GM13977 (cell line): ENCODE measurements around the gene TNFRSF12A.
"Not testable (repeated sequence)": the region's sequence is repeated elsewhere in the genome, so short reads cannot be mapped to it uniquely, and the experiment has no call there.

Source experiments
- DNase-seq: peaks from one replicate; pipeline ENCODE4 v3.0.0; 2012; ENCODE audit warnings: low spot score
- in situ Hi-C: fragments of 300-500 bp; cut with MboI; formaldehyde crosslinking; loops from one replicate; pipeline ENCODE4 v1.12.0; 2022; ENCODE audit warnings: low sequenced_read_pairs, low pct_unique_long_range_greater_than_20kb, mixed read lengths, inconsistent platforms; ENCODE audit not compliant: unreplicated experiment
- TF ChIP-seq, protein P1 (sequence below): IDR thresholded peaks from 2 replicates; pipeline ENCODE4 v1.5.1; 2012; ENCODE audit warnings: mild to moderate bottlenecking, control low read depth; ENCODE audit not compliant: insufficient read depth; ENCODE audit errors: extremely low read depth, missing control alignments

Gene TNFRSF12A

DNA sequence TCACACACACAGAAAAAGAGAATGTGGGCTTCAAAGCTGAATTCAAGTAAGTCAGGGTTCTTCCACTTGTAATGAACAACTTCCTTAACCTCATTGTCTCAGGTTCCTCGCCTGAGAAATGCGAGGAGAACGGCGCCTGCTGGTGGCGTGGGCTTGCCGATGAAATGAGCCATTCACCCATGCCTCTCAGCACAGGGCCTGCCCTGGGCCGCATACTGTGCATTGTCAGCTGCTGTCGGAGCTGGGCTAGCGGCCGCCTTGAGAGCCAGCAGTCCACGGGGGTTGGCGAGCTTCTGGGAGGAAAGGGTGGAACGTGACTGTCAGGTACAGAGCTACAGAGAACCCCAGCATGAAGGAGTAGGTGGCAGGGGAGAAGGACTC, 33.2 kb downstream of the TNFRSF12A start:
- in situ Hi-C loops = not testable (repeated sequence)
- TF ChIP-seq, protein P1, sequence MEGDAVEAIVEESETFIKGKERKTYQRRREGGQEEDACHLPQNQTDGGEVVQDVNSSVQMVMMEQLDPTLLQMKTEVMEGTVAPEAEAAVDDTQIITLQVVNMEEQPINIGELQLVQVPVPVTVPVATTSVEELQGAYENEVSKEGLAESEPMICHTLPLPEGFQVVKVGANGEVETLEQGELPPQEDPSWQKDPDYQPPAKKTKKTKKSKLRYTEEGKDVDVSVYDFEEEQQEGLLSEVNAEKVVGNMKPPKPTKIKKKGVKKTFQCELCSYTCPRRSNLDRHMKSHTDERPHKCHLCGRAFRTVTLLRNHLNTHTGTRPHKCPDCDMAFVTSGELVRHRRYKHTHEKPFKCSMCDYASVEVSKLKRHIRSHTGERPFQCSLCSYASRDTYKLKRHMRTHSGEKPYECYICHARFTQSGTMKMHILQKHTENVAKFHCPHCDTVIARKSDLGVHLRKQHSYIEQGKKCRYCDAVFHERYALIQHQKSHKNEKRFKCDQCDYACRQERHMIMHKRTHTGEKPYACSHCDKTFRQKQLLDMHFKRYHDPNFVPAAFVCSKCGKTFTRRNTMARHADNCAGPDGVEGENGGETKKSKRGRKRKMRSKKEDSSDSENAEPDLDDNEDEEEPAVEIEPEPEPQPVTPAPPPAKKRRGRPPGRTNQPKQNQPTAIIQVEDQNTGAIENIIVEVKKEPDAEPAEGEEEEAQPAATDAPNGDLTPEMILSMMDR = peak; percentile 11

DNA sequence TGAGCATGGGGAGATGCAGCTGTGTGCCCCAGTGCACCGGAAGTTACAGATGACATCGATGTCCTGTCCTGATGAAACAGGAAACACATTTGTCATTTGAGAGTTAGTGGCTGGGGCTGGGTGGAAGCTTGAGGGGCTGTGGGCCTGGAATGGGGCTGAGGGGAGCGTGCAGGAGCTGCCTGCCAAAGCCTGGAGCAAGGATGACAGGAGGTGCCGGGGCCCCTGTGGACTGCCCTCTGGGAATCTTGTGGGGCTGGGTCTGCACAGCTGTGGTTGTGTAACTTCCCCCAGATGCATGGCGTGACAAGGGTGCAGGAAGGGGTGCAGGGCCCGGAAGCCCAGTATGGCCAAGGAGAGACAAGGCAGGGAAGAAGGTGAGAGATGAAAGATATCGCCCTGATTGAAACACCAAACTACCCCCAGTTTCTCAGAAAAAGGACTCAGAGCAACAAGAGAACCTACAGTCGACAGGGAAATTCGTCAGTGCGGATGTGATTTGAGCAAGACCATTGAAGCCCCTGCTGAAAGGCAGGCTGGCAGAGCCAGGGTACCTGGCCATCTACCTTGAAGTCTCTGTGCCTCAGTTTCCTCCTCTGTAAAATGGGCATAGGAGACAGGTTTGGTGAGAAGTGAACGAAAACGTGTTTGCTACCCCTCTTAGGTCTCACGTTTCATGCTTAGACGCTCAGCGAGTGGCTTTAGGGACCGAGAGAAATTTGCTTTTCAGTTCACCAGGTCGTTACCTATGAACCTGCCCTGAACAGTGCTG, 35.0 kb downstream of the TNFRSF12A start:
- TF ChIP-seq, protein P1 = no peak
- DNase-seq = peak; percentile 34
- in situ Hi-C loops = no loop called here

More for the DNA sequence above, 33.2 kb downstream of the TNFRSF12A start:
- not testable (repeated sequence) for DNase-seq

DNA sequence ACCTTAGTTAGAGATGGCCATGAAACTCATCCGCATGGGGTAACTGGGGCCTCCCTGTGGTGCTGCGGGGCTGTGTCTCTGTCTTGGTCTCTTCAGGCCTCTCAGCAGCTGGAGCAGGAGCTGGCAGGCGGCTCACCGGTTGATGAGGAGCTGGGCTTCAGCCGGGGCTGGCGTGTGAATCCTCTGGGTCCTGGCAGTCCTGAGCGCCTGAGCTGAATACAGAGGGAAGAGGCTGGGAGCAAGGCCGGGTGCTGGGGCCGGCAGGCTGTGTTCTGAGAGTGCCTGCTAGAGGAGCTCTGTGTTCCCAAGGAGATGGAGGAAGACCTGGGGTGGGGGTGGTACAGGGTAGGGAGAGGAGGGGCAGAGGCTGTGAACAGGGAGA, 35.6 kb downstream of the TNFRSF12A start:
- in situ Hi-C loops, DNase-seq: not testable (repeated sequence)

DNA sequence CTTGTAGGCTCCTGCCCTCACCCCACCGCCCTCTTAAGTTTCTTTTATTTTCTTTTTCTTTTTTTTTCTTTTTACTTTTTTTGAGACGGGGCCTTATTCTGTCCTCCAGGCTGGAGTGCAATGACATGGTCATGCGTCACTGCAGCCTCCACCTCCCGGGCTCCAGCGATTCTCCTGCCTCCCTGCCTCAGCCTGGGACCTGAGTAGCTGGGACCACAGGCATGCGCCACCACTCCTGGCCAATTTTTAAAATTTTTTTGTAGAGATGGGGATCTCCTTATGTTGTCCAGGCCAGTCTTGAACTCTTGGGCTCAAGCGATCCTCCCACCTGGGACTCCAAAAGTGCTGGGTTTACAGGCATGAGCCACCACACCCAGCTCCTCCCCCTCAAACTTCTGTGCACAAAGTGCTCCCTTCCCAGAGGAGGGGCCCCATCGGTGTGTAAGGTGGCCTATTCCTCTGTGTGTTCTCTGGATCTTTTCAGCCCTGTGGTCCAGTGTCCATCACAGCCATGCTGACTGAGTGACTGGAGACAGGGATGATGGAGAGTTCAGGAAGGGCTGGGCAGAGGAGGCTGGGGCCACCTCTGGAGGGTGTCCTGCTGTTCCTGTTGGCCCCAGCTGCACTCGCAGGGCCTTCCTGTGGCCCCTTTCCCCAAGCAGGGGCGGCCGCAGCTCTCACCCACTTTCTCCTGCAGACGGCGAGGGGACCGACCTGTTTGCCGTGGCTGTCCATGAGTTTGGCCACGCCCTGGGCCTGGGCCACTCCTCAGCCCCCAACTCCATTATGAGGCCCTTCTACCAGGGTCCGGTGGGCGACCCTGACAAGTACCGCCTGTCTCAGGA, 36.4 kb downstream of the TNFRSF12A start:
- TF ChIP-seq, protein P1 = no peak
- DNase-seq = no peak
- in situ Hi-C loops = no loop called here

DNA sequence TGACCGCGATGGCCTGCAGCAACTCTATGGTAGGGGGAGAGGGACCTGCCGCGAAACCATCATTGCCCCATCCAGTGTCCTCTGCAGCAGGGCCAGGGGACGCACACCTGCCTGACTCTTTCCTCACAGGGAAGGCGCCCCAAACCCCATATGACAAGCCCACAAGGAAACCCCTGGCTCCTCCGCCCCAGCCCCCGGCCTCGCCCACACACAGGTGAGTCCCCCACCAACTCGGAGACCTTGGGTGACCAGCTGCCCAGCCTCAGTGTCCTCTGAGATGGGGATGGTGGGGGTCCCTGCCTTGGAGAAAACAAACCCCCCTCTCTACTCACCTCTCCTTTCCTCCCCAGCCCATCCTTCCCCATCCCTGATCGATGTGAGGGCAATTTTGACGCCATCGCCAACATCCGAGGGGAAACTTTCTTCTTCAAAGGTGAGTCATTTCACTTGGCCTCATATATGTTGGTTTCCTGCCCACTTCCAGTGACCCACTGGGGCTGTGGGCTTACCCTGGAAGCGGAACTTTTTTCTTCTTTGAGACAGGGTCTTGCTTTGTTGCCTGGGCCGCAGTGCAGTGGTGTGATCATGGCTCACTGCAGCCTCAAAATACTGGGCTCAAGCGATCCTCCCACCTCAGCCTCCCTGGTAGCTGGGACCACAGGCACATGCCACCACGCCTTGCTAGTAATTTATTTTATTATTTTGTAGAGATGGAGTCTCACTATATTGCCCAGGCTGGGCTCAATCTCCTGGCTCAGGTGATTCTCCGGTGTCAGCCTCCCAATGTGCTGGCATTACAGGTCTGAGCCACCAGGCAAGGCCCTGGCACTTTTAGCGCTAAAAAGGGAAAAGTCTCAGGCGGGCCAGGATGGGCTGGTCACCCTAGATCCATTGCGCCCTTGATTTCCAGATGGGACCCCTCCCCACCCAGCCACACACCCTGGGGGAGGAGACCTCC, 37.3 kb downstream of the TNFRSF12A start:
- in situ Hi-C loops = no loop called here
- DNase-seq = no peak
- TF ChIP-seq, protein P1 = no peak

DNA sequence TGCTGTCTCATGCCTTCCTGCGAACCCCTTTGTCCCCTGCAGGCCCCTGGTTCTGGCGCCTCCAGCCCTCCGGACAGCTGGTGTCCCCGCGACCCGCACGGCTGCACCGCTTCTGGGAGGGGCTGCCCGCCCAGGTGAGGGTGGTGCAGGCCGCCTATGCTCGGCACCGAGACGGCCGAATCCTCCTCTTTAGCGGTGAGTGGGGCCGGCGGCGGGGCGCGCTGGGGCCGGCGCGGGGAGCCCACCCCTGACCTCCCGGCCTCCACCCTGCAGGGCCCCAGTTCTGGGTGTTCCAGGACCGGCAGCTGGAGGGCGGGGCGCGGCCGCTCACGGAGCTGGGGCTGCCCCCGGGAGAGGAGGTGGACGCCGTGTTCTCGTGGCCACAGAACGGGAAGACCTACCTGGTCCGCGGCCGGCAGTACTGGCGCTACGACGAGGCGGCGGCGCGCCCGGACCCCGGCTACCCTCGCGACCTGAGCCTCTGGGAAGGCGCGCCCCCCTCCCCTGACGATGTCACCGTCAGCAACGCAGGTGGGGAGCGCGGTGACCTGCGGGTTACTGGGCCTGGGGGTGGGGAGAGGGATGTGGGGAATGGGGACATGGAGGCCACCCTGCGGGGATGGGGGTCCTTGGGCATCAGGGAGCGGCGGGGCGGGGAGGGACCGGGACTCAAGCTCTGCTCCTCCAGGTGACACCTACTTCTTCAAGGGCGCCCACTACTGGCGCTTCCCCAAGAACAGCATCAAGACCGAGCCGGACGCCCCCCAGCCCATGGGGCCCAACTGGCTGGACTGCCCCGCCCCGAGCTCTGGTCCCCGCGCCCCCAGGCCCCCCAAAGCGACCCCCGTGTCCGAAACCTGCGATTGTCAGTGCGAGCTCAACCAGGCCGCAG, 38.2 kb downstream of the TNFRSF12A start:
- in situ Hi-C loops = no loop called here
- TF ChIP-seq, protein P1 = peak; percentile 64
- peak; percentile 80 for DNase-seq
